ENCODE results near the gene ADK. TPM values are rescaled to one million over a fixed set of nuclear protein-coding genes. Genes with fewer than 3 reads are reported as not detected.
A peak's percentile ranks its signal among the peaks of the same experiment; 100 is the strongest.

The ADK gene
- total and polyA plus RNA-seq, 8 donors, result 7.2 to 66.1 (median 21.5) TPM

DNA sequence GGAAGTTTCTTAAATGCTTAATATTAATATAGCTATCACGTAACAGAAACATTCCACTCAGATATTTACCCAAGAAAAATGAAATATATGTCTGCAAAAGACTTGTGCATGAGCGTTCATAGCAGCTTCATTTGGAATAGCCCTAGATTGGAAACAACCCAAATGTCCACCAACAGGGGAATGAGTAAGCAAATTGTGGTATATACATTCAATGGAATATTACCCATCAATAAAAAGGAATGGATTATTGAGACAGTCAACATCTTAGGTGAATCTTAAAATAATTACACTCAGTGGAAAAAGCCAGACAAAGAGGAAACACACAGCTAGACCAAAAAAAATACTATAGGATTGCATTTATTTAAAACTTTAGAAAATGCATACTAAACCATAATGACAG is 585.0 kb downstream of the ADK start:
- H3K4me1 ChIP-seq, result peaks cover 0 to 15% (median 11%) of the 10 kb centered on the region in 4 donors
- H3K4me3 ChIP-seq, result no peak overlapping the region
- H3K27ac ChIP-seq, result no peak overlapping the region
- TF ChIP-seq POLR2AphosphoS5 (IDR thresholded peaks at IDR 0.05) (no peak), CTCF (IDR thresholded peaks at IDR 0.05) (no peak), EP300 (IDR thresholded peaks at IDR 0.05) (no peak)
- DNase-seq, result no peak
- WGBS, 5 donors, result 65 to 96% (median 75%) methylated on average over 2 of the region's 2 CpGs
- intact Hi-C loops (cut with DNase I; ENCODE audit: low total_unique reads), result no loop called here
- H3K27me3 ChIP-seq, result no peaks in the 10 kb centered on the region
- H3K36me3 ChIP-seq, result no peaks in the 10 kb centered on the region
- peaks cover 0 to 4% (median 0%) of the 10 kb centered on the region in 4 donors for H3K9me3 ChIP-seq

- H3K27ac ChIP-seq, result no peak overlapping the region
- WGBS, 5 donors, result 29 to 54% (median 33%) methylated on average over 1 of the region's 1 CpG
- H3K9me3 ChIP-seq, result no peaks in the 10 kb centered on the region
- no peaks in the 10 kb centered on the region for H3K27me3 ChIP-seq
- H3K4me1 ChIP-seq, result peaks cover 0 to 15% (median 11%) of the 10 kb centered on the region in 4 donors
- no peak for TF ChIP-seq POLR2A (IDR thresholded peaks at IDR 0.05)
- no peak for TF ChIP-seq POLR2AphosphoS5 (IDR thresholded peaks at IDR 0.05)
- TF ChIP-seq EP300 (IDR thresholded peaks at IDR 0.05), result no peak
- no peak for TF ChIP-seq CTCF (IDR thresholded peaks at IDR 0.05)
- no peaks in the 10 kb centered on the region for H3K36me3 ChIP-seq
- DNase-seq, result peak in 1 of 2 donors; percentile 21
- intact Hi-C loops (cut with DNase I; ENCODE audit: low total_unique reads), result no loop called here
- no peak overlapping the region for H3K4me3 ChIP-seq
Observed at GRCh38 chr10:74738052-74738451, 587.0 kb downstream of the ADK start.

DNA sequence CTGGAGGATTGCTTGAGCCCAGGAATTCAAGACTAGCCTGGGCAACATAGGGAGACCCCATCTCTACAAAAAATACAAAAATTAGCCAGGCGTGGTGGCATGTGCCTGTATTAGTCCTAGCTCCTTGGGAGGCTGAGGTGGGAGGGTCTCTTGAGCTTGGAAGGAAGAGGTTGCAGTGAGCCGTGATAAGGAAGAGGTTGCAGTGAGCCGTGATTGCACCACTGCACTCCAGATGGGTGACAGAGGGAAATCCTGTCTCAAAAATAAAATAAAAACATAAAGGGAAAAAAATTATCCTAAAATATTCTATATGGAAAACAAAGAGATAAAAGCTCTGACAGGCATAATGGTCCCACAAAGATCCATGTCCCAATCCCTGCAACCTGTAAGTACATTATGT is 587.5 kb downstream of the ADK start:
- DNase-seq, result no peak
- TF ChIP-seq POLR2AphosphoS5 (IDR thresholded peaks at IDR 0.05), result no peak
- no peak for TF ChIP-seq CTCF (IDR thresholded peaks at IDR 0.05)
- TF ChIP-seq POLR2A (IDR thresholded peaks at IDR 0.05), result no peak
- TF ChIP-seq EP300 (IDR thresholded peaks at IDR 0.05), result no peak
- H3K4me1 ChIP-seq, result peaks cover 0 to 15% (median 11%) of the 10 kb centered on the region in 4 donors
- 57 to 84% (median 74%) methylated on average over 3 of the region's 3 CpGs for WGBS, 5 donors
- intact Hi-C loops (cut with DNase I; ENCODE audit: low total_unique reads), result no loop called here
- no peaks in the 10 kb centered on the region for H3K27me3 ChIP-seq
- no peak overlapping the region for H3K27ac ChIP-seq
- H3K36me3 ChIP-seq, result no peaks in the 10 kb centered on the region
- no peaks in the 10 kb centered on the region for H3K9me3 ChIP-seq
- no peak overlapping the region for H3K4me3 ChIP-seq

GRCh38 chr10:74738985-74739567 is 588.1 kb downstream of the ADK start:
- Histone ChIP-seq H3K27ac (no peak overlapping the region), H3K4me1 (peaks cover 0 to 15% (median 11%) of the 10 kb centered on the region in 4 donors), H3K36me3 (no peaks in the 10 kb centered on the region), H3K4me3 (no peak overlapping the region), H3K9me3 (no peaks in the 10 kb centered on the region), H3K27me3 (no peaks in the 10 kb centered on the region)
- DNase-seq, result peak in 1 of 2 donors; percentile 56
- intact Hi-C loops (cut with DNase I; ENCODE audit: low total_unique reads), result no loop called here
- WGBS, 5 donors, result 40 to 49% (median 47%) methylated on average over 10 of the region's 10 CpGs
- TF ChIP-seq POLR2A (IDR thresholded peaks at IDR 0.05), result no peak
- peak in 2 of 7 experiments; percentile 27 to 34 for TF ChIP-seq CTCF (IDR thresholded peaks at IDR 0.05)
- no peak for TF ChIP-seq EP300 (IDR thresholded peaks at IDR 0.05)

Measured in stomach (tissue), 9 donors.